Measurements from ENCODE around the gene PES1. TPM values are rescaled to one million over a fixed set of nuclear protein-coding genes. Genes with fewer than 3 reads are reported as not detected.
"Not testable (repeated sequence)": the region's sequence is repeated elsewhere in the genome, so short reads cannot be mapped to it uniquely, and the experiment has no call there.

Gene PES1
- total RNA-seq (2014; rRNA removed; shearing (Covaris generic)): 133 and 162 TPM in 2 replicates

DNA sequence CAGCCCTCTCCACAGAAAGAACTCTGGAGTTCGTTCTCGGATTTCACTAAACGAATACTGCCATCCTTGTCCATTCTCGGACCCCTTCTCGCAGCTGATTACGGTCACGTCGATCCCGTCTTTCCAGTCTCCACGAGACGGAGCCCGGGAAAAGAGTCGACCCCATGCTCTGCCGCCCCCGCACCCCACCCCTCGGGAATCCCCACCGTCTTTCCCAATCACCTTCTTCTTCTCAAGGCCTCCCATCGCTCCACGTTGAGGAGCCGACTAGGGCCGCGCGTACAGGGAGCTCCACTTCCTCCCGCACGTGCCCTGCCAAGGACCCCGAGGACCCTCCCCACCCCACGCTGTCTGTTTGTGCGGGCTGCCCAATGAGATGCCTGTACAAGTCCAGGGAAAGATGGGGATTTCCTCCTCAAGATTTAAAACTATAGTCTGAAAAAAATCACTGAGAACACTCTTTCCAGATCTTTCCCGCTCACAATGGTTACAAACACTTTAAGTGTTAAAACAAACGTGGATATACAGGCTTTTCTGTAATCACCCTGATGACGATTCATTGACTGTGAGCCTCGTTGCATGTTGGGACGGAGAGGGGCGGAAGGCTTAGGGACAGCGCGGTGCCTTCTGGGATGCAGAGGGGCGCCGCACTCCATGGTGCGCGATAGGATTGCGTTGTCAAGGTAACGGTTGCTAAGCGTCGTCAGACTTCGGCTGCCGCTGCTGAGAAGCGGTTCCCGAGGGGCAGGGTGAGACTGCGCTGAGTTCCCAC lies at the start of gene PES1:
PES1 (minus strand) TSS at position 323 of the 772 bp plus-strand sequence; CDS start at position 246, 77 bp downstream.
- DNase-seq (ENCODE audit: low spot score): peak; percentile 98
- in situ Hi-C loops (cut with HindIII; ENCODE audit: low sequenced_read_pairs): no loop called here

DNA sequence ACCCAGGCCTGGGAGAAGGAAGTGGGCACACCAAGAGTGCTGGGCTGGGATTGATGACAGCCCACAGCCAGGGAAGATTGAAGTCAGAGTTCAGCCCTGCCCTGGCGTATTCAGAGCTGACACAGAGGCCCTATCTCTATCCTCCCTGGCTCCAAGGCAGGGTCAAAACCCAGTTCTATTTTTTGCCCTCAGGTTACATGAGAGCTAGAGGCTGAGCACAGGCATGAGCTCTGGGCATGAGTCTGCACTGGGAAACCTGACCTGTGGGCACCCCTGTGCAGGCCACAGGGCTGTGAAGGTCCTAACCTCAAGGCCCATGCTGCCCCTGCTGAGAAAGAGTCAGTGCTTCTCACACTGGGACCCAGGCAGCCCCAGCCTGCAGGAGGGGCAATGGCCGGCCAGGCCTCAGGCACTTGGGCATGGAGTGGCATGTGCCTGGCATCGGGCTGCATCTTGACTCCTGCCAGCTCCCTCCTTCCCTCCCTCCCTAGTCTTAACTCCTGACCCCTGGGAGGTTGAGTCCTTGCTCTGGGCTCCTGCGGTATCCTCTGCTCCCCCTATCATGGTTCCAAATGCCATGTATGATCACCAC lies 49.2 kb upstream of the PES1 start:
- in situ Hi-C loops (cut with HindIII; ENCODE audit: low sequenced_read_pairs): no loop called here
- no peak for DNase-seq (ENCODE audit: low spot score)

DNA sequence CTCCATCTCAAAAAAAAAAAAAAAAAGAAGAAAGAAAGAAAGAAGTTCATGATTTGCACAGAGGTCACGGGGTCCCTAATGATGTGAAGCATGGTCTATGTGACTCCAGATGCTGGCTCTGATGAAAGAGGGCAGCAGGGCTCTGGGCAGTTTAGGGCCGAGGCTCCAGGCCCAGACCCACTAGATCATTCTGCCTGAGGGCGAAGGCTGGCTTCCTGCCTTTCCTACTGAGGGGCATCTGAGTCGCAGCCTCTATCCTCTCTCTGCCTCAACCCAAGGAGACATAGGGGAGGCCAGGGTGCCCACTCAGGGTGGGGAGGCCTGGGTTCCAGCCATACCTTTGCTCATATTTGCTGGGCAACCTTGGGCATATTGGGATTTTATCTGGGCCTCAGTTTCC lies 48.7 kb upstream of the PES1 start:
- no peak for DNase-seq (ENCODE audit: low spot score)
- in situ Hi-C loops (cut with HindIII; ENCODE audit: low sequenced_read_pairs): no loop called here

DNA sequence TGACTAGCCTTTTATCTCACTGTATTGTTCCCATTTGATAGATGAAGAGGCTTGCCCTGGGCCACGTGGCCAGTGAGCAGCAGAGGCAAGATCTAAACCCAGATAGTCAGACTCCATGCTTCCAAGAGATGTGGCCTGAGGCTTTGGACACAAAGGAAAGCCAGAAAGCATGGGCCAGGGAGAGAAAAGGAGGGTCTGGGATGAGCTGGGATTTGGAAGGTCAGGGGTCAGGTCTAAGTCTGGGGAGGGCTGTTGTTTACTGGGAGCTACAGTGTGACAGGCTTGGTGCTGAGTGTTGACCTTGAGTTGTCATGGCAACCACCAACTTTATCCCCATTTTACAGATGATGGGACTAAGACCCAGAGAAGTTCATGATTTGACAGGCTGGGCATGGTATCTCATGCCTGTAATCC lies 46.0 kb upstream of the PES1 start:
- no peak for DNase-seq (ENCODE audit: low spot score)
- in situ Hi-C loops (cut with HindIII; ENCODE audit: low sequenced_read_pairs): no loop called here

DNA sequence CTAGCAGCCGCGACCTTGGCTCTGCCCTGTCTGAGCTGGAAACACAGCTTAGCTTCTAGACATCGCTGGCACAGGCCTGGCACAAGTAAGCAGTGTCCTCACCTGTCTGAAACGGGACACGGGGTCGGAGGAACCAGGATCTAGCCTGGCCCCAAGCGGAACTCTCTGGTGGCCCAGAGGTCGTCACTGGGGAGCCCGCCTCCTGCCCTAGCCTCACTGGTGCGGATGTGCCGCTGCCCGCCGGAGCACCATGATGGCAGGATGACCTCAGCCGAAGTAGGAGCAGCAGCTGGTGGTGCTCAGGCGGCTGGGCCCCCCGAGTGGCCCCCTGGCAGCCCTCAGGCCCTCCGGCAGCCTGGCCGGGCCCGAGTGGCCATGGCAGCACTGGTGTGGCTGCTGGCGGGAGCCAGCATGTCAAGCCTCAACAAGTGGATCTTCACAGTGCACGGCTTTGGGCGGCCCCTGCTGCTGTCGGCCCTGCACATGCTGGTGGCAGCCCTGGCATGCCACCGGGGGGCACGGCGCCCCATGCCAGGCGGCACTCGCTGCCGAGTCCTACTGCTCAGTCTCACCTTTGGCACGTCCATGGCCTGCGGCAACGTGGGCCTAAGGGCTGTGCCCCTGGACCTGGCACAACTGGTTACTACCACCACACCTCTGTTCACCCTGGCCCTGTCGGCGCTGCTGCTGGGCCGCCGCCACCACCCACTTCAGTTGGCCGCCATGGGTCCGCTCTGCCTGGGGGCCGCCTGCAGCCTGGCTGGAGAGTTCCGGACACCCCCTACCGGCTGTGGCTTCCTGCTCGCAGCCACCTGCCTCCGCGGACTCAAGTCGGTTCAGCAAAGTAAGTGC lies 44.7 kb upstream of the PES1 start:
- peak; percentile 33 for DNase-seq (ENCODE audit: low spot score)
- in situ Hi-C loops (cut with HindIII; ENCODE audit: low sequenced_read_pairs): no loop called here

DNA sequence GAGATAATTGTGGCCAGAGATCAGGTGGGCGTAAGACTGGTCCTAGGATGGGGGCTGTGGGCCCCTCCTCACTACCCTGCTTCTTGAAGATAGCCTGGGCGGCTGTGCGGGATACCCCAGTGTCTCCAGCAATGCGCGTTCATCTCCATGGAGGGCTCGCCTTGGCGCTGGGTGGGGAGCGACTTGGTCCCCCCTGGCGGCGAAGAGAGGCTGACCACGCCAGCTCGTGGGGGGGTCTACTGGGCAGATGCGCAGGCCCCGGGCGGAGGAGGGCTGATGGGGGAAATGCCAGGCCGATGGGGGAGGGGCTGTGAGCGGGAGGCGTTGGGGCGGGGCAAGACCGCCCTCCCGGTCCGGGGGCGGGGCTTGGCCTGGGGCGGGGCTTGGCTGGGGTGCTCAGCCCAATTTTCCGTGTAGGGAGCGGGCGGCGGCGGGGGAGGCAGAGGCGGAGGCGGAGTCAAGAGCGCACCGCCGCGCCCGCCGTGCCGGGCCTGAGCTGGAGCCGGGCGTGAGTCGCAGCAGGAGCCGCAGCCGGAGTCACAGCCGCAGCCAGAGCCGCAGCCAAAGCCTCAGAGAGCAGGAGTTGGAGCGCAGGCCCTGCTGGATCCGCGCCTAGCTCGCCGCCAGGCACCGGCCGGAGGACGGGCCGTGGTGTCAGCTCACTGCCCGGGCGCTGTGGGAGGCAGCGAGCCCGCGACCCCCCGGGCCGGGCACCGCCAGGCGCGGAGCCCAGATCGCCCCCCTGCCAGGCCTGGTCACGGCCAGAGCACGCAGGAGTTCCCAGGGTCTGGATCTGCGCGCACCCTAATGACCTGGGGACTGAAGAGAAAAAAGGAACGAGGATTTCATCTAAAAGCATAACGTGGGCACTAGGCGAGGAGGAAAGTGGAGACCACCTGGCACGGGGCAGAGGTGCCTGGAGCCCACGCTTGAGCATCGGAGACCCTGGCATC lies 43.8 kb upstream of the PES1 start, which contains the start of gene SLC35E4:
SLC35E4 (plus strand) TSS at position 509 of the 953 bp plus-strand sequence. CDS start 670 bp downstream, outside the sequence.
- peak; percentile 91 for DNase-seq (ENCODE audit: low spot score)
- in situ Hi-C loops (cut with HindIII; ENCODE audit: low sequenced_read_pairs): no loop called here

DNA sequence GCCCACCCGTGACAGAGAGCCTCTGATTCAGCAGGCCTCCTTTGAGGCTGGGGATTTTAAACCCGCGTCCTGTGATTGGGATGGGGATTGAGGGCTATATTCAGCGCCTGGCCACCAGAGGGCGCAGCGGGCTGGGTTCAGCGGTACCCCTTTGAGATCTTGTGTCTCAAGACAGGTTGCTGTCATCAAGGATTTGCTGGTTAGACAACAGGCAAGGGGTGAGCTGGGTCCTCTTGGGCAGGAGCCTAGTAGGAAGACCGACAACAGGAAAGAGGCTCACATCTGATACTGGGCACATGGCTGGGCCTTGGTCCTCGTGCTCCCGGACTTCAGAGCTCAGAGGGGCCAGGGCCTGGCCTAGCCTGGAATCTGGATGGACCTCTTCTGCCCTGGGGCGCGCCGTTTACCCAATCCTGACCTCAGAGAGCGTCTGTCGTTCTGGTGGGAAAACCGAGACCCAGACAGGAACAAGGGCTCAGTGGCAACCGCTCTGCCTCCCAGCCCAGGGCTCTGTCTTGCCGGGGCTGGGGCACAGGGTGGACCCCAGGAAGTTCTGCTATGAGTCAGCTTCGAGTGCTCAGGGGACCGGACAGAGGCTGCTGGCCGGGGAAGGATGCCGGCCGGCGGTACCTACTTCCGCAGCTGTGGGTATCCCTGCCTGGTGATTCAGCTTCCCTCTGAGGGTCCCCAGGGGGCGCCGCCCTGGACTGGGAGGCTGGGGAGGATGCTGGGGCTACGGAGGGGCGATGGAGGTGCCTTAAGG lies 42.9 kb upstream of the PES1 start:
- DNase-seq (ENCODE audit: low spot score): peak; percentile 94
- in situ Hi-C loops (cut with HindIII; ENCODE audit: low sequenced_read_pairs): no loop called here

DNA sequence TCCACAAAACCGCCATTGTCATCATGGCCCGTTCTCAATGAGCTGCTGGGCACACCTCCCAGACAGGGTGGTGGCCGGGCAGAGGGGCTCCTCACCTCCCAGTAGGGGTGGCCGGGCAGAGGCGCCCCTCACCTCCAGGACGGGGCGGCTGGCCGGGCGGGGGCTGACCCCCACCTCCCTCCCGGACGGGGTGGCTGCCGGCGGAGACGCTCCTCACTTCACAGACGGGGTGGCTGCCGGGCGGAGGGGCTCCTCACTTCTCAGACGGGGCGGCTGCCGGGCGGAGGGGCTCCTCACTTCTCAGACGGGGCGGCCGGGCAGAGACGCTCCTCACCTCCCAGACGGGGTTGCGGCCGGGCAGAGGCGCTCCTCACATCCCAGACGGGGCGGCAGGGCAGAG lies 39.8 kb upstream of the PES1 start:
- DNase-seq (ENCODE audit: low spot score); in situ Hi-C loops (cut with HindIII; ENCODE audit: low sequenced_read_pairs): not testable (repeated sequence)

DNA sequence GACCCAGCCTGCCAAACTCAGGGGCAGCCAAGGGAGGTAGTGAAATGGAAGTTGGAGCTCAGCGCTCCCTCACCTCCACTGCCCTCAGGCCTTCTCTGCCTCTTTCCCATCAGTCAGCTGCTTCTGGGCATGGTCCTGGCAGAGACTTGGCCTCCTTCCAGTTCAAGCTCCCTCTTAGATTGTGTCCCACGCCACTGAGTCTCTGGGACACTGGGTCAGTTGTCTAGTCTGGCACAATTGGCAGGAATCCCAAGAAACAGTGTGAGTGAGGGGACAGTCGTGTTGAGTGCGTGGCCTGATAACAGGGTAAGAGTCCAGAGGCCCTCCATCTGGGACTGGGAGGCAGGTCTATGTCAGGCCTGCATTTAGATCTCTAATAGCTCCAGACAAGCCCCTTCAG lies 36.8 kb upstream of the PES1 start:
- DNase-seq (ENCODE audit: low spot score): no peak
- in situ Hi-C loops (cut with HindIII; ENCODE audit: low sequenced_read_pairs): no loop called here

DNA sequence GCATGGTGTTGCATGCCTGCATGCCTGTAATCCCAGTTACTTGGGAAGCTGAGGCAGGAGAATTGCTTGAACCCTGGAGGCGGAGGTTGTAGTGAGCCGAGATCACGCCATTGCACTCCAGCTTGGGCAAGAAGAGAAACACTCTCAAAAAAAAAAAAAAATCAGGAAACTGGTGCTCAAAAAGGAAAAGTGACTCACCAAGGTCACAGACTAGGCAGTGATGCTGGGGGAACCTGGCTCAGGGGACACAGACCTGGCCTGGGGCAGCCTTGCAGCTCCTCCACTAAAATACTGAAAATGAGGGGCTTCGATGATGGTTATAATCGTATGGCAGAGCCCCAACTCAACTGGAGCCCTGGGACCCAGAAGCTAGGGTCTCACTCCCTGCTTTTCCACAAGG lies 35.8 kb upstream of the PES1 start:
- in situ Hi-C loops (cut with HindIII; ENCODE audit: low sequenced_read_pairs): no loop called here
- DNase-seq (ENCODE audit: low spot score): no peak

DNA sequence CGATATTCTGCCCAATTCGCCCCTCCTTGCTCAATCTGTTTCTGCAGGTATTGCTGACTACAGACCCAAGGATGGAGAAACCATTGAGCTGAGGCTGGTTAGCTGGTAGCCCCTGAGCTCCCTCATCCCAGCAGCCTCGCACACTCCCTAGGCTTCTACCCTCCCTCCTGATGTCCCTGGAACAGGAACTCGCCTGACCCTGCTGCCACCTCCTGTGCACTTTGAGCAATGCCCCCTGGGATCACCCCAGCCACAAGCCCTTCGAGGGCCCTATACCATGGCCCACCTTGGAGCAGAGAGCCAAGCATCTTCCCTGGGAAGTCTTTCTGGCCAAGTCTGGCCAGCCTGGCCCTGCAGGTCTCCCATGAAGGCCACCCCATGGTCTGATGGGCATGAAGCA lies 34.7 kb upstream of the PES1 start:
- DNase-seq (ENCODE audit: low spot score): no peak
- in situ Hi-C loops (cut with HindIII; ENCODE audit: low sequenced_read_pairs): no loop called here

DNA sequence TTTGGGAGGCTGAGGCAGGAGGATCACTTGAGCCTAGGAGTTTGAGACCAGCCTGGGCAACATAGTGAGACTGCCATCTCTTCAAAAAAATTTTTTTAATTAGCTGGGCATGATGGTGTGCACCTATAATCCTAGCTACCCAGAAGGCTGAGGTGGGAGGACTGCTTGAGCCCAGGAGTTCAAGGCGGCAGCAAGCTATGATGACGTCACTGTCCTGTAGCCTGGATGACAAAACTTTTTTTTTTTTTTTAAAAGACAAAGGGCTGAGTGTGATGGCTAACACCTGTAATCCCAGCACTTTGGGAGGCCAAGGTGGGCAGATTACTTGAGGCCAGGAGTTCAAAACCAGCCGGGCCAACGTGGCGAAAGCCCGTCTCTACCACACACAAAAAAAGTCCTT lies 28.2 kb upstream of the PES1 start:
- in situ Hi-C loops (cut with HindIII; ENCODE audit: low sequenced_read_pairs); DNase-seq (ENCODE audit: low spot score): not testable (repeated sequence)

DNA sequence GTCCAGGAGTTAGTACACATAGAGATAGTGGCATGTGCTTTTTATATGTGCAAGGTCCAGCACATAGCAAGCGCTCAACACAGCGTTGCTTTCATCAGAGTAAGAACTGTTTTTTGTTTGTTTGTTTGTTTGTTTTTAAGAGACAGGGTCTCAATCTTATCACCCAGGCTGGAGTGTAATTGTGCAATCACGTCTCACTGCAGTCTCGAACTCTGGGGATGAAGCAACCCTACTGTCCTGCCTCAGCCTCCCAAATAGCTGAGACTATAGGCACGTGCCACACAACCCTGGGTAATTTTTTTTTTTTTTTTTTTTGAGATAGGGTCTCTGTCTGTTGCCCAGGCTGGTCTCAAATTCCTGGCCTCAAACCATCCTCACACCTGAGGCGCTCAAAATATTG lies 26.1 kb upstream of the PES1 start:
- in situ Hi-C loops (cut with HindIII; ENCODE audit: low sequenced_read_pairs): no loop called here
- DNase-seq (ENCODE audit: low spot score): no peak

DNA sequence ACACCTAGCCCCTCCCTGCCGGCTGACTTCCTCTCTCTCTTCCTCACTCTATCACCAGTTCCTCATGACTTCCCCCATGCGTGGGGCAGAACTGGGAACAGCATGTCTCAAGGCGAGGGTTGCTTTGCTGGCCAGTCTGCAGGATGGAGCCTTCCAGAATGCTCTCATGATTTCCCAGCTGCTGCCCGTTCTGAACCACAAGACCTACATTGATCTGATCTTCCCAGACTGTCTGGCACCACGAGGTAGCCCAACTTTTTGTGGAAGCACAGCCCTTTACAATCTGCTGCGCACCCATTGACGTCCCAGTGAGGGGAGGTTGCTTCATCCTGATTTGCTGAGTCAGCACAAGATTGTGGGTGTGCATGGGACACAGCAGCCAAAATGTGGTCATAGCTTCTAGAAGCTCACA lies 23.8 kb upstream of the PES1 start:
- in situ Hi-C loops (cut with HindIII; ENCODE audit: low sequenced_read_pairs): no loop called here
- no peak for DNase-seq (ENCODE audit: low spot score)

DNA sequence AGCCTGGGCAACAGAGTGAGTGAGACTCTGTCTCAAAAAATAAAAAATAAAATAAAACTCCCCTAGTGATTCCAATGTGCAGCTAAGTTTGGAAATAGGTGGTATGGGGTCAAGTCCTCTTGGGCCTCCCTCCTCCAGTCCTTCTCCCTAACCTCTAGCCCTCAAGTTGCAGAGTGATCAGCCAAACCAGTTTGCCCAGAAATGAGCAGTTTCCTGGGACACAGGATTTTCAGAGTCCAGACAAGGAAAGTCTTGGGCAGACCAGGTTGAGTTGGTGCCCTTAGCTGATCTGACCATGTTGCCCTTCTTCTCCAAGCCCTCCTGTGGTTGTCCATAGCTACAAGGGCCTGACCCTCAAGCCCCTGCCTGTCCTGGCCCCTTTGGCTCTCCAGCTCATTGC lies 23.2 kb upstream of the PES1 start:
- DNase-seq (ENCODE audit: low spot score): no peak
- in situ Hi-C loops (cut with HindIII; ENCODE audit: low sequenced_read_pairs): no loop called here

DNA sequence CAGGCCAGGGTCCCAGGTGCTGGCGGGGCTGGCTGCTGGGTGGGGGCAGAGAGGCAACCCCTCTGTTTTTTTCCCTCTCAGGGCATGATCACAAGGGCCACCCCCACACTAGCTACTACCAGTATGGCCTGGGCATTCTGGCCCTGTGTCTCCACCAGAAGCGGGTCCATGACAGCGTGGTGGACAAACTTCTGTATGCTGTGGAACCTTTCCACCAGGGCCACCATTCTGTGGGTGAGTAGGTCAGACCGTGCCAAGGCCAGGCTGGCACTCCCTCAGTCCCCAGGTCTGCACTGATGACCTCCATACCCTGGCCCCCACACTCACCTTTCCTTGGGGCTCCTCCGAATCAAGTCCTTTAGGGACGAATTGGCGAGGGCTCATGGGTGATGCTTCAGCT lies 22.6 kb upstream of the PES1 start:
- DNase-seq (ENCODE audit: low spot score): no peak
- in situ Hi-C loops (cut with HindIII; ENCODE audit: low sequenced_read_pairs): no loop called here

DNA sequence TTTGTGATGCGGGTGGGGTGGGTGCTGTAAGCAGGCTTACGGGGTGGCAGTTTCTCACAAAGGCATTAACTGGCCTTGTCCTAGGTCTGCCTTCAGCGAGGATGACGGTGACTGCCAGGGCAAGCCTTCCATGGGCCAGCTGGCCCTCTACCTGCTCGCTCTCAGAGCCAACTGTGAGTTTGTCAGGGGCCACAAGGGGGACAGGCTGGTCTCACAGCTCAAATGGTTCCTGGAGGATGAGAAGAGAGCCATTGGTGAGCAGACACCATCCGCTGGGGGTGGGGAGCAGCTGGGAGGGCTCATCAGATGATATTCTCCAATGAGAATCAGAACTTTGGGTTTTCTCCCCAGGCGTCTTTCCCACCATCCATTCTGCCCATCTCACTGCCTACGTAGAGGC lies 21.1 kb upstream of the PES1 start:
- DNase-seq (ENCODE audit: low spot score): no peak
- in situ Hi-C loops (cut with HindIII; ENCODE audit: low sequenced_read_pairs): no loop called here

DNA sequence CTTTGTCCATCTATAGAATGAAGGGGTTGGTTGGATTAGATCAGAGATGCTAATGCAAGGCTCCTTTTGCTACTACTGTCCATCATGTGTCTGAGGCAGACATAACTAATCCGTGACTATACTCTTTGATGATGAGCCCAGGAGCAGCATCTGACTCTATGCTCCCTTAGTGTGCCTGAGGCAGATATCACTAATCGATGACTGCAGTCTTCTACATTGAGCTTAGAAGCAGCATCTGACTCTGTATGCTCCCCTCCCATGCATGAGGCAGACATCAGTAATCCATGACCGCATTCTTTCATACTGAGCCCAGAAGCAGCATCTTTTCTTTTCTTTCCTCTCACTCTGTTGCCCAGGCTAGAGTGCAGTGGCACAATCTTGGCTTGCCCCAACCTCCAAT lies 19.5 kb upstream of the PES1 start:
- in situ Hi-C loops (cut with HindIII; ENCODE audit: low sequenced_read_pairs): no loop called here
- no peak for DNase-seq (ENCODE audit: low spot score)

Measured in G401 (cell line).